ENCODE results near the gene CYP4A11.
"Not testable (repeated sequence)": the region's sequence is repeated elsewhere in the genome, so short reads cannot be mapped to it uniquely, and the experiment has no call there.

DNA sequence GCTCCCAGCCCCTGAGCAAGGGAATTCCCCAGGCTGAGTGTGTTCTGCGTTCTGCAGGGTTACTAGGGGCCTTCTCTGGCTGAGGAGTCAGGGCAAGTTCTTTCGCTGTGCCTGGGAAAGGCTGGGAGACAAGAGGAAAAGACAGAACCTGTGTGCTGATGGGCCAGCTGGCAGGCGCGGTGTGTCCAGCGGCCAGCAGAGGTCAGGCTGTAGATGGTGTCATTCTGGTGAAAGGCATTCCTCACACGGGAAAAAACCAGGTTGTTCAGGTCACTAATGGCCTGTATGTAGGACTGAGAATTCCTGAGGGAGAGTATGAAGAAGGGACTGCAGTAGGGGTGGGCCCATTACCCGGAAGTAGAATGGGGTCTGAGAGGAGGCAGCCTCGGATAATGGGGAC, 6.4 kb downstream of the CYP4A11 start:
- TF ChIP-seq, protein P1, sequence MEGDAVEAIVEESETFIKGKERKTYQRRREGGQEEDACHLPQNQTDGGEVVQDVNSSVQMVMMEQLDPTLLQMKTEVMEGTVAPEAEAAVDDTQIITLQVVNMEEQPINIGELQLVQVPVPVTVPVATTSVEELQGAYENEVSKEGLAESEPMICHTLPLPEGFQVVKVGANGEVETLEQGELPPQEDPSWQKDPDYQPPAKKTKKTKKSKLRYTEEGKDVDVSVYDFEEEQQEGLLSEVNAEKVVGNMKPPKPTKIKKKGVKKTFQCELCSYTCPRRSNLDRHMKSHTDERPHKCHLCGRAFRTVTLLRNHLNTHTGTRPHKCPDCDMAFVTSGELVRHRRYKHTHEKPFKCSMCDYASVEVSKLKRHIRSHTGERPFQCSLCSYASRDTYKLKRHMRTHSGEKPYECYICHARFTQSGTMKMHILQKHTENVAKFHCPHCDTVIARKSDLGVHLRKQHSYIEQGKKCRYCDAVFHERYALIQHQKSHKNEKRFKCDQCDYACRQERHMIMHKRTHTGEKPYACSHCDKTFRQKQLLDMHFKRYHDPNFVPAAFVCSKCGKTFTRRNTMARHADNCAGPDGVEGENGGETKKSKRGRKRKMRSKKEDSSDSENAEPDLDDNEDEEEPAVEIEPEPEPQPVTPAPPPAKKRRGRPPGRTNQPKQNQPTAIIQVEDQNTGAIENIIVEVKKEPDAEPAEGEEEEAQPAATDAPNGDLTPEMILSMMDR (conservative IDR thresholded peaks at IDR 0.05; ENCODE audit: low read depth, low read length), result peak; percentile 57; the same call in 1 of the 2 replicates
- not testable (repeated sequence) for TF ChIP-seq EZH2 (IDR thresholded peaks at IDR 0.05; ENCODE audit: low read length, unreplicated experiment)

Measured in PC-3 (cell line).